Activated naive CD4-positive, alpha-beta T cell treated with Interleukin-2 at 50 U/mL for 16 hours (primary cell): ENCODE results near the gene TNFRSF6B.
A peak's percentile ranks its signal among the peaks of the same experiment; 100 is the strongest.
"Not testable (repeated sequence)": the region's sequence is repeated elsewhere in the genome, so short reads cannot be mapped to it uniquely, and the experiment has no call there.

Experiments used
- DNase-seq: peaks from one replicate; pipeline ENCODE4 v3.0.0-alpha.2; 2020

Gene TNFRSF6B

GRCh38 chr20:63711085-63711645, 14.7 kb downstream of the TNFRSF6B start:
- DNase-seq: no peak

- no peak for DNase-seq
Observed at GRCh38 chr20:63712191-63712590, 15.7 kb downstream of the TNFRSF6B start.

DNA sequence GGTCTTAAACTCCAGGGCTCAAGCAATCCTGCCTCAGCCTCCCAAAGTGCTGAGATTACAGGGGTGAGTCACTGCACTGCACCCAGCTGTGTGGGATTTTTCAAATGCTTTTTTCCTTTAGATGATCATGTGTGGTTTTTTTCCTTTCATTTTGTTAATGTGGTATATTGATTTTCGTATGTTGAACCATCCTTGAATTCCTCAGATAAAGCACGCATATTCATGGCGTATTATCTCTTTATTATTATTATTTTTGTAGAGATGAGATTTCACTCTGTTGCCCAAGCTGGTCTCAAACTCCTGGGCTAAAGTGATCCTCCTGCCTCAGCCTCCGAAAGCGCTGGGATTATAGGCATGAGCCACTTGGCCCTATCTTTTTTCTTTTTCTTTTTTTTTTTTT, 18.4 kb downstream of the TNFRSF6B start:
- DNase-seq: no peak

- no peak for DNase-seq
Observed at GRCh38 chr20:63718996-63719395, 22.5 kb downstream of the TNFRSF6B start.

DNA sequence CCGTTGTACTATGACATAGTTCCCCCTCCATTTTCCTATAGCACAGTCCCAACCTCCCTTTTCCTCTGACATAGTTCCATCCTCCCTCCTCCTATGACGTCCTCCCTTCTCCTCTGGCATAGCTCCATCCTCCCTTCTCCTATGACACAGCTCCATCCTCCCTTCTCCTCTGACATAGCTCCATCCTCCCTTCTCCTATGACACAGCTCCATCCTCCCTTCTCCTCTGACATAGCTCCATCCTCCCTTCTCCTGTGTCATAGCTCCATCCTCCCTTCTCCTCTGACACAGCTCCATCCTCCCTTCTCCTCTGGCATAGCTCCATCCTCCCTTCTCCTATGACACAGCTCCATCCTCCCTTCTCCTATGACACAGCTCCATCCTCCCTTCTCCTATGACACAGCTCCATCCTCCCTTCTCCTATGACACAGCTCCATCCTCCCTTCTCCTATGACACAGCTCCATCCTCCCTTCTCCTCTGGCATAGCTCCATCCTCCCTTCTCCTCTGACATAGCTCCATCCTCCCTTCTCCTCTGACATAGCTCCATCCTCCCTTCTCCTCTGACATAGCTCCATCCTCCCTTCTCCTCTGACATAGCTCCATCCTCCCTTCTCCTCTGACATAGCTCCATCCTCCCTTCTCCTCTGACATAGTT, 26.6 kb downstream of the TNFRSF6B start:
- DNase-seq: not testable (repeated sequence)

DNA sequence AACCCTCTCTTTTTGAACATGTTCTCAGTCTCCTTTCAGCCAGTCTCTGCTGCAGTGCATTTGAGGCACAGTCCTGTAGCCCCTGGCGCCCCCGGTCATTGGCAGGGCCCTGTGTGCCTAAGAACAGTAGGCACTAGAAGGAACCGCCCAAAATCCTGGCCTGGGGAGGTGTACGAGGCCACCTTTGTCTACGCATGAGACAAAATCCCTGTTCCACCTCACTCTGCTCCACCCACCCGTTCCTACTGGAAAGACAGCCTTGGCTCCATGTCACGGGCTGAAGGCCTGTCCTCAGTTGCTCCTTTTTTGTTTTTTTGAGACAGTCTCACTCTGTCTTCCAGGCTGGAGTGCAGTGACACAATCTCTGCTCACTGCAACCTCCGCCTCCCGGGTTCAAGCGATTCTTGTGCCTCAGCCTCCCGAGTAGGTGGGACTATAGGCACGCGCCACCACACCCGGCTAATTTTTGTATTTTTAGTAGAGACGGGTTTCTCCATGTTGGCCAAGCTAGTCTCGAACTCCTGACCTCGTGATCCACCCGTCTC, 33.8 kb downstream of the TNFRSF6B start:
- not testable (repeated sequence) for DNase-seq

GRCh38 chr20:63731410-63731809, 35.0 kb downstream of the TNFRSF6B start:
- no peak for DNase-seq

GRCh38 chr20:63732118-63733095, 36.0 kb downstream of the TNFRSF6B start:
- no peak for DNase-seq

DNA sequence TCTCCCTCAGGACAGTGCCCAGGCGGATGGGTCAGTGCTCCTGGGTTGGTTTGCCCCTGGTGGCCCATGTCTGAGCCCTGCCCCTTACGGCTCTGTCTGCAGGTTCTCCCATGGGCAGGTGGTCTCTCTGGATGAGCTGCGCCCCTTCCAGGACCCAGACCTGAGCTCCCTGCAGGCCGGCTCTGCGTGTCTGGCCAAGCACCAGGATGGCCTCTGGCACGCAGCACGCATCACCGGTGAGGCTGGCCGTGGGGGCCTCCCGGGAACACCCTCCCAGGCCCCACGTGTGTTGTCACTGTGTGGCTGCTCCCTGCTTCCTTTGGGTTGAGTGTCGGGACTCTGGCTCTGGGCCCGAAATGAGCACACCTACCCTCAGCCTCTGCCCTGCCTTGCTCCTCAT, 36.7 kb downstream of the TNFRSF6B start:
- DNase-seq: no peak

GRCh38 chr20:63733579-63734081, 37.2 kb downstream of the TNFRSF6B start:
- no peak for DNase-seq

- no peak for DNase-seq
Observed at GRCh38 chr20:63734111-63734945, 37.9 kb downstream of the TNFRSF6B start.

DNA sequence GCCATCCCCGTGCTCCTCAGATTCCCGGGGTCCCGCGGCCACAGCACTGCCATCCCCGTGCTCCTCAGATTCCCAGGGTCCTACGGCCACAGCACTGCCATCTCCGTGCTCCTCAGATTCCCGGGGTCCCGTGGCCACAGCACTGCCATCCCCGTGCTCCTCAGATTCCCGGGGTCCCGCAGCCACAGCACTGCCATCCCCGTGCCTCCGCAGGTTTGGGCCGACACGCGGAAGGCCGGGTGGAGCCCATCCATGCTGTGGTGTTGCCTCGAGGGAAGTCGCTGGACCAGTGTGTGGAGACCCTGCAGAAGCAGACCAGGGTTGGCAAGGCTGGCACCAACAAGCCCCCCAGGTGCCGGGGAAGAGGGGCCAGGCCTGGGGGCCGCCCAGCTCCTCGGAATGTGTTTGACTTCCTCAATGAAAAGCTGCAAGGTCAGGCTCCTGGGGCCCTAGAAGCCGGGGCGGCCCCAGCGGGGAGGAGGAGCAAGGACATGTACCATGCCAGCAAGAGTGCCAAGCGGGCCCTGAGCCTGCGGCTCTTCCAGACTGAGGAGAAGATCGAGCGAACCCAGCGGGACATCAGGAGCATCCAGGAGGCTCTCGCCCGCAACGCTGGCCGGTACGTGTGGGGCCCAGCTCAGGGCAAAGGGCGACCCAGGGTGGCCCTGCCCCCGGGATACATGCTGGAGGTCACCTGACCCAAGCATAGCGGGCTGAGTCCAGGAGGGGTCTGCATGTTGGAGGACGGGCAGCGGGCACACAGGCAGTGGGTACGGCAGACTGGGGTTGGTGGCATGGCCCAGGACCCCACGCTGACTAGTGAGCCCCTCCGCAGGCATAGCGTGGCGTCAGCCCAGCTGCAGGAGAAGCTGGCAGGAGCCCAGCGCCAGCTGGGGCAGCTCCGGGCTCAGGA, 38.8 kb downstream of the TNFRSF6B start:
- no peak for DNase-seq

GRCh38 chr20:63735859-63736718, 39.6 kb downstream of the TNFRSF6B start, which contains the start of gene LIME1:
LIME1 (plus strand) TSS chr20:63736664; CDS start chr20:63737550, 886 bp downstream.
- DNase-seq: peak; percentile 69

GRCh38 chr20:63736893-63737694, 40.6 kb downstream of the TNFRSF6B start:
- peak; percentile 56 for DNase-seq

GRCh38 chr20:63737695-63737944, 41.2 kb downstream of the TNFRSF6B start:
- DNase-seq: no peak

DNA sequence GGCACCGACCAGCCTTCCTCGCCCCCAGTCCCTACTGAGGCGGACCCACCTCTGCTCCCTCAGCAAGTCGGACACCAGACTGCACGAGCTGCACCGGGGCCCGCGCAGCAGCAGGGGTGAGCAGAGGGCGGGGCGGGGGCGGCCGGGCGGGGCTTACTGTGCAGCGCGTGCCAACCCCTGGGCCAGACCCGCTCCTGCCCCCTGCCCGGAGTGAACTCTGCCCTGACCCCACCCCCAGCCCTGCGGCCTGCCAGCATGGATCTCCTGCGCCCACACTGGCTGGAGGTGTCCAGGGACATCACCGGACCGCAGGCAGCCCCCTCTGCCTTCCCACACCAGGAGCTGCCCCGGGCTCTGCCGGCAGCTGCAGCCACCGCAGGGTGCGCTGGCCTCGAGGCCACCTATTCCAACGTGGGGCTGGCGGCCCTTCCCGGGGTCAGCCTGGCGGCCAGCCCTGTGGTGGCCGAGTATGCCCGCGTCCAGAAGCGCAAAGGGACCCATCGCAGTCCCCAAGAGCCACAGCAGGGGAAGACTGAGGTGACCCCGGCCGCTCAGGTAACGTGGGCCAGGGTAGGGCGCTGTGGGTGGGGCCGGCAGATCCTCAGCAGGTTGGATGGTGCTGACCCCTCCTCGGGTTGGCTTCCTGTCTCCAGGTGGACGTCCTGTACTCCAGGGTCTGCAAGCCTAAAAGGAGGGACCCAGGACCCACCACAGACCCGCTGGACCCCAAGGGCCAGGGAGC, 41.7 kb downstream of the TNFRSF6B start:
- peak; percentile 44 for DNase-seq

DNA sequence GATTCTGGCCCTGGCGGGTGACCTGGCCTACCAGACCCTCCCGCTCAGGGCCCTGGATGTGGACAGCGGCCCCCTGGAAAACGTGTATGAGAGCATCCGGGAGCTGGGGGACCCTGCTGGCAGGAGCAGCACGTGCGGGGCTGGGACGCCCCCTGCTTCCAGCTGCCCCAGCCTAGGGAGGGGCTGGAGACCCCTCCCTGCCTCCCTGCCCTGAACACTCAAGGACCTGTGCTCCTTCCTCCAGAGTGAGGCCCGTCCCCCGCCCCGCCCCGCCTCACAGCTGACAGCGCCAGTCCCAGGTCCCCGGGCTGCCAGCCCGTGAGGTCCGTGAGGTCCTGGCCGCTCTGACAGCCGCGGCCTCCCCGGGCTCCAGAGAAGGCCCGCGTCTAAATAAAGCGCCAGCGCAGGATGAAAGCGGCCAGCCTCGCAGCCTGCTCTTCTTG, 42.3 kb downstream of the TNFRSF6B start:
- peak; percentile 28 for DNase-seq
